Measurements from ENCODE around the gene NQO1.
A peak's percentile ranks its signal among the peaks of the same experiment; 100 is the strongest.
"Not testable (repeated sequence)": the region's sequence is repeated elsewhere in the genome, so short reads cannot be mapped to it uniquely, and the experiment has no call there.

NQO1 gene

GRCh38 chr16:69741951-69742904 lies 15.9 kb upstream of the NQO1 start:
- peak; percentile 16 to 55 for DNase-seq

- peak; percentile 52 for DNase-seq
Observed at GRCh38 chr16:69741519-69741918, 15.2 kb upstream of the NQO1 start.

- DNase-seq = no peak
Observed at GRCh38 chr16:69732101-69732500, 5.7 kb upstream of the NQO1 start.

- DNase-seq = not testable (repeated sequence)
Observed at GRCh38 chr16:69731280-69731679, 4.9 kb upstream of the NQO1 start.

- not testable (repeated sequence) for DNase-seq
Observed at GRCh38 chr16:69729030-69729429, 2.7 kb upstream of the NQO1 start.

GRCh38 chr16:69727916-69728270 lies 1.5 kb upstream of the NQO1 start:
- no peak for DNase-seq

GRCh38 chr16:69725480-69726312 lies 664 bp downstream of the NQO1 start:
- DNase-seq = peak in 1 of 2 donors; percentile 3

GRCh38 chr16:69724981-69725479 lies 1.3 kb downstream of the NQO1 start:
- peak; percentile 55 to 64 for DNase-seq

GRCh38 chr16:69724414-69724873 lies 1.9 kb downstream of the NQO1 start:
- no peak for DNase-seq

- no peak for DNase-seq
Observed at GRCh38 chr16:69721441-69721957, 4.9 kb downstream of the NQO1 start.

- no peak for DNase-seq
Observed at GRCh38 chr16:69720822-69721430, 5.4 kb downstream of the NQO1 start.

- DNase-seq = no peak
Observed at GRCh38 chr16:69718111-69718764, 8.1 kb downstream of the NQO1 start.

- DNase-seq = no peak
Observed at GRCh38 chr16:69717066-69717465, 9.3 kb downstream of the NQO1 start.

GRCh38 chr16:69712914-69713581 lies 13.3 kb downstream of the NQO1 start:
- DNase-seq = no peak

GRCh38 chr16:69712277-69712676 lies 14.1 kb downstream of the NQO1 start:
- DNase-seq = no peak

GRCh38 chr16:69711115-69711740 lies 15.1 kb downstream of the NQO1 start:
- no peak for DNase-seq

GRCh38 chr16:69709456-69710084 lies 16.8 kb downstream of the NQO1 start:
- DNase-seq = peak; percentile 47 to 82

- no peak for DNase-seq
Observed at GRCh38 chr16:69707920-69708683, 18.3 kb downstream of the NQO1 start.

GRCh38 chr16:69706975-69707340 lies 19.4 kb downstream of the NQO1 start:
- no peak for DNase-seq

Data from inflammatory macrophage treated with lipopolysaccharide for 1 hour (primary cell).